Hematopoietic multipotent progenitor cell treated with erythropoietin and hydrocortisone succinate and interleukin-3 and kit ligand, for 8 days (in vitro differentiated cells): ENCODE results near the gene BBC3.

Source experiments
- DNase-seq: peaks from one replicate; pipeline ENCODE4 v3.0.0-alpha.2; 2015

Gene BBC3

GRCh38 chr19:47188507-47189033 is 42.4 kb downstream of the BBC3 start:
- no peak for DNase-seq

- no peak for DNase-seq
Measured at GRCh38 chr19:47187797-47188196, 43.2 kb downstream of the BBC3 start.

DNA sequence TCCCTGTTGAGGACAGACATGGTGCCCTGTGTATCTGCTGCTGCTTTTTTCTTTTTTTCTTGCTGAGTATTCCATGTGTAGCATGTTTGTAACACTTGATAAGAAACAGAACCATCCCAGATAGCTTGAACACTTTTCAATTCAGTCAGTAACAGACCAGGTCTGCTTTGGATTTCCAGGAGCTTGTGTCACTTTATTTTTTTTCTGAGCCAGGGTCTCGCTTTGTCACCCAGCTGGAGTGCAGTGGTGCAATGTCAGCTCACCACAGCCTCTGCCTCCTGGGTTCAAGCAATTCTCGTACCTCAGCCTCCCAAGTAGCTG is 43.7 kb downstream of the BBC3 start:
- DNase-seq = no peak

- DNase-seq = no peak
Measured at GRCh38 chr19:47186446-47187334, 44.3 kb downstream of the BBC3 start.

DNA sequence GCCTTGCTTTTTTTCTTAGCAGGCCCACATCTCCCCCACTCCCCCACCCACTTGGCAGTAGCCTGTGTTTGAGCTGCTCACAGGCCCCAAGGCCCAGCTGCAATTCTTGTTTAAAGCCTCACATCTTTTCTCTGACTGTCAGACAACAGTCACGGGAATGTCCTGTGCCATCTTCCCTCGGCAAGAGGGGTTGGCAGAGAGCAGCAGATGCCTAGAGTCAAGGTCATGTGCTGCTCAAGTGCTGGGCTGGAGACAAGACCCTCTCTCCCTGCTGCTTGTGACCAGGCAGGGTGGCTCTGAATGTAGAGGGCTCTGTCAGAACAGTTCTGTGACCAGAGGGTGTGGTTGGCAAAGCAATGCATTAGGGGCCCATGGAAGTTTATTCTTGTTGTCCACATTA is 47.4 kb downstream of the BBC3 start:
- DNase-seq = no peak

DNA sequence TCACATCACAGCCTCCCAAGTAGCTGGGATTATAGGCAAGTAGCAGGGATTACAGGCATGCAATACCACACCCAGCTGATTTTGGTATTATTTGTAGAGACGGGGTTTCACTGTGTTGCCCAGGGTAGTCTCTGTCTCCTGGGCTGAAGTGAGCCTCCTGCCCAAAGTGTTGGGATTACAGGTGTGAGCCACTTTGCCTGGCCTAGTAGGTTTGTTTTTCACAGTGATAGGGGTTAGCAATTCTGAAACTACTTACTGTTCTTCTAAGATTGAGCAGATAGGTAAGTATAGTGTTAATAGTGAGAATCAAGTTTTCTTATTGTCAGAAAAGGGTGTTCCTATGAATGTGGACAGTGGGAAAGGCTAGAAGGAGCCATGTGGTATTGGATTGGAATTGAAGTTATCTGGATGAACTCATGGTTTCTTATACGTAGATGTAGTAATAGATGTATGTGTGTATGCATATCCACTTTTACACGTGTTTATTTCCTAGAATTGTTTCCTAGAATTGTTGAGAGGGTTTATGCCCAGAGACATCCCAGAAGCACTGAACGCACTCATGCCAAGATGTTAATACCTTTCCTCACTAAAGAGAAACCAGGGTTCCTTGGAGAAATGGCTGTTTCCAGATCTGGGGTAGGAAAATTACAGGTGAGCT is 51.2 kb downstream of the BBC3 start:
- no peak for DNase-seq

- DNase-seq = no peak
Measured at GRCh38 chr19:47176627-47177090, 54.3 kb downstream of the BBC3 start.

- no peak for DNase-seq
Measured at GRCh38 chr19:47176071-47176626, 54.9 kb downstream of the BBC3 start.

GRCh38 chr19:47172666-47173455 is 58.1 kb downstream of the BBC3 start:
- no peak for DNase-seq
